NCI-H146 (cell line): ENCODE data around the gene CUL7.
A peak's percentile ranks its signal among the peaks of the same experiment; 100 is the strongest.
"Not testable (repeated sequence)": the region's sequence is repeated elsewhere in the genome, so short reads cannot be mapped to it uniquely, and the experiment has no call there.

Experiments used
- DNase-seq: peaks from one replicate; lab custom pipeline; 2025; lab: John Stamatoyannopoulos, UW

The CUL7 gene

DNA sequence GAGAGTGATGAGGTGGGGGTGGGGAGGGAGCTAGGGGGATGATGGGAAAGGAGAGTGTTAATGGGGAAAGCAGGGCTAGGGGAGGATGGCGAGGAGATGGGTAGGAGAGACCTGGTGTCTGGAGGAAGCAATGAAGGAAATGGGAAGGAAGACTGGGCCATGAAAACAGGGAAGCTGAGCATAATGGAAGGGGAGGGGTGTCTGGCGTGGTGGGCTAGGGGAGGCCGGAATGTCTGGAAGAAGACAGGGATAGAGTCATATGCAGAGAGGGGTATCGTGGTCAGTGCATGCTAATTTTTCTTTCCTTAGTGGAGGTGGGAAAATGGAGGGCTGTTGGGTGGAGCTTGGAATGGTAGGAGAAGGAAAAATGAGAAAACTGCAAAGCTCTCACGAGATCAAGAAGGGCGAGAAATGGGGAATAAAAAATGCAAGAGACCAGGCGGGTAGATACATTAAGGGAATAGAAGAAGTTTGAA, 39.2 kb downstream of the CUL7 start:
- peak; percentile 52 for DNase-seq

DNA sequence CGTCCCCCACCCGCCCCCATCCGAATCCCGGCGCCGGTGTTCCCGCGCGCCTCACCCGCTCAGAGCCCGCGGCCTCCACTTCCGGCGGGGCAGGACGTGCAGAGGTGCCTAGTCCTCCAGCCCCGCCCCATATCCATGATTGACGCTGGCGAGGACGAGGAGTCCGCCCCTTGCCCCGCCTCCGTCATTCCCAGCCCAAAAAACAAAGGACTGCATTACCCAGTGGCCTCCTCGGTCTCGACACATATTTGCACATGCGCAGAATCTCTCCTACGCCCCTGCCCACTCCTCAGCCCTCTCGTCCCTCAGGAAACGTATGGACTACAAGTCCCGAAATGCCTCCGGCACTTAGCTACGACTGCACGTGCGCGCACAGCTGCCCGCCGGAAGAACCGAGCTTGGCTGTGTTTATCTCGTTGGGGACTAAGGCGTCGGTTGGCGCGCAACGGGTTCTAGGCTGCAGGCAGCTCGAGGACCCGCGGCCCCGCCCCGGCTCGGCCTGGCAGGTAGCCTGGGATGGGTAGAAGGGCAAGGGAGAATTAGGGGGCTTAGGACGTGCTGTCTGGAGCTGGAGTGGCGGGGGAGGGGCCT, 39.7 kb downstream of the CUL7 start, which contains the start of the genes KLHDC3 and MEA1:
Gene KLHDC3 (plus strand): TSS at position 407 of the 591 bp plus-strand sequence. CDS start 2,944 bp downstream, outside the sequence.
Gene MEA1 (minus strand): TSS at position 104 of the 591 bp plus-strand sequence. CDS start 133 bp downstream, outside the sequence.
- DNase-seq, result peak; percentile 100

DNA sequence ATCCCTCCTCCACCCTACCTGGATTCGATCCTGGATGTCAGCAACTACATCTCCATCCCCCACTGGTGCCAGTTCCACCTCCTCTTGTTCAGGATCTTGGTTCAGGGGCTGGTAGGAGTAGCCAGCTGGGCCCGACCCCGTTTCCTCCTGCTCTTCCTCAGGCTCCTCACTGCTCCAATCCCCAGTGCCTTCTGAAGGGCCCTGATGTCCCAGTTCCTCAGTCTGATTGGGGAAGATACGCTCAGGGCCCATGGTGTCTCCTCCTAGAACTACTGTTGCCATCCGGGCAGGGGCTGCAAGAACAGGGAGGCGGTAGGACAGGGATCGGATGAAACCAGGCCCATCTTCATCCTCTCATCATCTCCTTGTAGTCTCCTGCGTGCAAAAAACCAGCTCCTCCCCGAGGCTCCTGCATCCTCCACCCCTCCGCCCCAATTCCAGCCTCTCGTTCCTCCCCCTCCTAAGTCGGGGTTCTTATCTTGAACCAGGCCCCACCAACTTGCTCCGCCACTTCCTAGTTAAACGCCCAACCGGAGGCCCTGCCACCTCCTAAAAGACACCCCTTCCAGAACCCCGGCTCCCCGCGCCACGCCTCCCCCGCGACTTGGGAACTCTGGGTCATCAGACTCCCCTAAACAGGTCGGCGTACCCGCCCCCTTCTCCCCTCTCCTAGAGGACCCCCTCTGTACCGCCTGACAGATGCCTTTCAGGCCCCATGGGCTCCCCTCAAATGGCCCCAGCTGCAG, 40.4 kb downstream of the CUL7 start:
- peak; percentile 74 for DNase-seq

DNA sequence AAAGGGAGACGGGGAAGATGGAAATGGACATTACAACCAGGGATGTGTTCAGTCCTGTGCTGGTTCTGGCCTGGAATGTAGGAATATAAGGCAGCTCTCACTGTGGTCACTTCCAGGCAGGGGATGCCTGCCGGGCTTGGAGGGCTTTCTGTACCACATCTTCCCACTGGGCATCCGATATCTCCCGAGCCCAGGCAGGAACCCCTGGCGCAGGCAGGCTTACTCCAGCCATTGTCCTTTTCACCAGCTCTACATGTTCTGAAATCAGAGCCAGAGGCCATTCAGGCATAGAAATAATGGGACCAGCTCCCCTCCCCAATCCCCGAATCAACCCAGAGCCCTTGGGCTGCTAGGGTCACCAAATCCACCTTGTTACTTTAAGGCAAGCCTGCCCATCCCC, 41.3 kb downstream of the CUL7 start:
- DNase-seq, result no peak

DNA sequence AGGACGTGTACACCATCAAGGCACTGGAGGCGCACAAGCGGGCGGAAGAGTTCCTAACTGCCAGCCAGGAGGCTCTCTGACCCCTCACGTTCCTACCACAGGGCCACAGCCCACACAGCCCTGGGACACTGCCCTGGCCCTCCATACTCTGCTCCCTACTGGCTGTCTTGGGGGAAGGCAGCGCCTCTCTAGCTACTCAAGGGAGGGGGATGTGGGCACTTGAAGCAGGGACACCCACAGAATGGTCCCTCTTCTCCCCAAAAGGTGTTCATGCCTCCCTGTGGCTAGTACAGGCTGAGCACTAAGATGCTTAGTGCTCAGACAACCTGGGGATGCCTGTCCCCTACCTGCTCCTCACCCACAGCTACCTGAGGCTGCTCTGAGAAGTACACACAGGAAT, 42.4 kb downstream of the CUL7 start:
- DNase-seq, result no peak

DNA sequence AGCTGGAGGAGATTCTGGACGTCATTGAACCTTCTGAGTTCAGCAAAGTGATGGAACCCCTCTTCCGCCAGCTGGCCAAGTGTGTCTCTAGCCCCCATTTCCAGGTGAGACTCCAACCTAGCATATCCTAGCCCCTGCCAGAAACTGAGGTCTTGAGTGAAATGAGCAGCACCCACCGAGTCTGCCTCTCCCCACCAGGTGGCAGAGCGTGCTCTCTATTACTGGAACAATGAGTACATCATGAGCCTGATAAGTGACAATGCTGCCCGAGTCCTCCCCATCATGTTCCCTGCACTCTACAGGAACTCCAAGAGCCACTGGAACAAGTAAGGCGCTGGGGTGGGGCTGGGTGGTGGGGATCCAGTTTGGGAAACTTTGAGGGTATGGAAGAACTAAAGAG, 44.5 kb downstream of the CUL7 start:
- peak; percentile 34 for DNase-seq

DNA sequence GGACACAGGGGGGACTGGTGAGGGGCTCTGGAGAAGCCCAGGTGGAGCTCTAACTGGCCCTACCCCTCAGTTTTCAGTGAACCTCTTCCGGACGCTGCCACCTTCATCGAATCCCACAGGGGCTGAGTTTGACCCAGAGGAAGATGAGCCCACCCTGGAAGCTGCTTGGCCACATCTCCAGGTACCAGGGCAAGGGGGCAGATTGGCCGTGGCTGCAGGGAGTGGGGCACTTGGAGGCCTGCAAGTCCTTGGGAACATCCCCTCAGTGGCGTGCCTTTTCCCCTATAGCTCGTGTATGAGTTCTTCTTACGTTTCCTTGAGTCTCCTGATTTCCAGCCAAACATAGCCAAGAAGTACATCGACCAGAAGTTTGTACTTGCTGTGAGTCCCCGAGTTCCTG, 46.5 kb downstream of the CUL7 start:
- no peak for DNase-seq

DNA sequence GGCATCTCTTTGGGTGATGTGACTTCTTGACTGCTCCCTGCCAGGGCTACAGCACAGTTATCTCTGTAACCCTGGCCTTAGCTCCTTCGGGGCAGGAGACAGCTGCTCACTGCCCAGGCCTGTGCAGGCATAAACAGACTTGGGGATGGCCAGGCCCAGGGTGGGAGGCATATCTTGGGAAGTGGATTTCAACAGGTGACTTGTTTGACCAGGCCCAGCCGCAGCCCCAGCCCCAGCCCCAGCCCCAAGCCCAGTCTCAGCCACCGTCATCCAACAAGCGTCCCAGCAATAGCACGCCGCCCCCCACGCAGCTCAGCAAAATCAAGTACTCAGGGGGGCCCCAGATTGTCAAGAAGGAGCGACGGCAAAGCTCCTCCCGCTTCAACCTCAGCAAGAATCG, 47.4 kb downstream of the CUL7 start:
- no peak for DNase-seq

DNA sequence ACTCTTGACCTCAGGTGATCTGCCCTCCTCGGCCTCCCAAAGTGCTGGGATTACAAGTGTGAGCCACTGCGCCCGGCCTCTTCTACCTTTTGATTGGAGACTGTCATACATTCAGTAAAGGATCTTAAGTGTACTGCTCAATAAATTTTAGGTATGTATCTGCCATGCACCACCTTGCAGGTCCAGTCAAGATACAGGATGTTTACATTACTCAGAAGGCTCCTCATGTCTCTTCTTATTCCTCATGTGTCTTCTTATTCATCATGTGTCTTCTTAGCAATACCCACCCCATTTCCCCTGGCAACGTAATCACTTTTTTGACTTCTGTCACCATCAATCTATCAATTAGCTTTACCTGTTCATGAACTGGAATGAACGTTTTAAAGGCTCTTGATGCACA, 47.8 kb downstream of the CUL7 start:
- no peak for DNase-seq

DNA sequence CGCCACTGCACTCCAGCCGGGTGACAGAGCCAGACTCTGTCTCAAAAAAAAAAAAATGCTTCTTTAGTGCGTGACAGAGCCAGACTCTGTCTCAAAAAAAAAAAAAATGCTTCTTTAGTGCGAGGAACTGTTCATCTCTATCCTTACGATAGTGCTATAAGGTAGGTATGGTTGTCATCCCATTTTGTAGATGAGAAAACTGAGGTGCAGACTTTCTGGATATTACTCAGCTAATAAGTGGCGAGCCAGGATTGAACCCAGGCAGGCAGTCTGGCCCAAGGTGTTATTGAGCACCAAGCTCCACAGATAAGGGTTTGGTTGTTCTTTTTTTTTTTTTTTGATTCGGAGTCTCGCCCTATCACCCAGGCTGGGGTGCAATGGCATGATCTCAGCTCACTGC, 51.8 kb downstream of the CUL7 start:
- no peak for DNase-seq

DNA sequence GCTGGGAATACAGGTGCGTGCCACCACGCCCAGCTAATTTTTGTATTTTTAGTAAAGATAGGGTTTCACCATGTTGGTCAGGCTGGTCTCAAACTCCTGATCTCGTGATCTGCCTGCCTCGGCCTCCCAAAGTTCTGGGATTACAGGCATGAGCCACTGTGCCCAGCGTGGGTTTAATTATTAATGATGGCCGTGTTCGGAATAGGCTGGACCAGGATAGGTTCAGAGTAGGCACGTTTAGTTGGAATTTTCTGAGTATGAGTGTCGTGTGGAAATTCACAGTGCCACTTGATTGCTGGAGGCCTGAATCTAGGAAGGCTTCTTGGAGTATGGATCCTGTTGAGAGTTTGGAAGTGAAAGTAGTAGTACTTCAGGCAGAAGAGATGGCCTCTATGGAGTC, 55.4 kb downstream of the CUL7 start:
- not testable (repeated sequence) for DNase-seq

DNA sequence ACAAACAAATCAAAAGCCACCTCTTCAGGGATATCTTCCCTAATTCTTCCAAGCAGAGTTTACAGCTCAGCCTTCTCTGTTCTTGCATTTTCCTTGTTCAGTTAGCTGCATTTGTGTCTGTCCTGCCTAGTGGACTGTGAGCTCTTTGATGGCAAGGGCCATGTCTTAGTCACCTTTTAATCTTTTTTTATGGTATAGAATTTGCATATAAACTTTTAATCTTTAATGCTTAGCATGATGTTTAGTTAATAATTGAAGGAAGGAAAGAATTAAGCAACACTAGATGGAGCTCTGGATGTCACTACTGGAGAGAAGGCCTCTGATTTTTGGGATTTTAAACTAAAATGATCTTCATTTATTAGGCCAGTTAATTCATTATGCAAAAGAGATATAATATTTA, 57.1 kb downstream of the CUL7 start:
- no peak for DNase-seq

DNA sequence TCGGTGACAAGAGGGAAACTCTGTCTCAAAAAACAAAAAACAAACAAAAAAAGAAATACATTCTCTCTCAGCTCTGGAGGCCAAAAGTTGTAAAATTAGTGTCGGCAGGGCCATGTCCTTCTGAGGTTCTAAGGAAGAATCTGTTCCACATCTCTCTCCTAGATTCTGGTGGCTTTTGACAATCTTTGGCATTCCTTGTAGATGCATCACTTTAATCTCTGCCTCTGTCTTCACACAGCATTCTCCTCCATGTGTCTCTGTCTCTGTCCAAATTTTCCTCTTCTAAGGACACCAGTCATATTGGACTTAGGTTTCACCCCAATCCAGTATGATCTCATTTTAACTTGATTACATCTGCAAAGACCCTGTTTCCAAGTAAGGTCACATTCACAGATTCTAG, 60.2 kb downstream of the CUL7 start:
- DNase-seq, result no peak

DNA sequence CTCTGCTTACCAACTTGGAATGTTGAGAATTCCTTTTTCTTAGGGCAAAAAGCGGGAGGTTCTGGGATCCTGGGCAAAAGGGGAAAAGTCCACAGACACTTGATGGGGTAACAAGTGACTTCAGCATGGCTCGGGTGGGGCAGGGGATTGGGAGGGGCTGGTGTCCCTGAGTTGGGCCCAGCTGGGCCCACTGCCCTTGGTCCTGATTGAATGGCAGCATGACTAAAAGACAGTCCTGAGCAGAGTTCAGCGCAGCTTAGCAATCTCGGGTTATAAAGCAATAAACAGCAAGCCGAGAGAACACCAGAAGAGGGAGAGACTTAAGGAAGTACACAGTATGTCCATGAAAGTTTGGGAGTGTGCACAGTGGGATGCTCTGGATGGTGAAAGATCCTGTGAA, 63.7 kb downstream of the CUL7 start:
- no peak for DNase-seq

DNA sequence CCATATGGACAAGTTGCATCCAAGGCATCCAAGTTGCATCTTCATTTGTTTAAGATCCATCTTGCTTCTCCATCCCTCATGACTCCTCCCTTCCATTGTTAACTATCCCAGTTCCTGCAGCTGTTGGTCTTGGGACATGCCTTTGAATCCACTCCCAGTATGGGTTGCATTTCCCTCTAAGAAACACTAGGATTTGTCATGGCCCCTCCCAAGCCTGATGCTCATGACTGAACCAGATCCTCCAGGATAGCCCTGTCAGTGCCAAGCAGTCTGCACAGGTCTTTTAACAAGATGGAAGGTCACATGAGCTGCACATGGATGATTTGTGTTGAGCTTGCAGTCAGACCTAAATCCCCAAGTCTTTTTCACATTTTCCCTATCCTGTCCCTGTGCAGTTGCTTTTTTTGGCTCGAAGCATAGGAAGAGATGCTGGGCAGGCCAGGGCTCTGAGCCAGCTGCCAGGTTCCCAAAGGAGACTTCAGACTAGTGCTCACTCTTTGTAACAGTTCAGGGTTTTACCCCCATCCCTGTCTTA, 65.1 kb downstream of the CUL7 start:
- no peak for DNase-seq
